ENCODE results near the gene MCCD1. TPM values are rescaled to one million over a fixed set of nuclear protein-coding genes. Genes with fewer than 3 reads are reported as not detected.

MCCD1 gene
- total and polyA plus RNA-seq, 2 of the 13 experiments (the other 11 are each of a cell fraction or from before 2014, with no cell fraction given): 0.15 TPM; not detected in 1

DNA sequence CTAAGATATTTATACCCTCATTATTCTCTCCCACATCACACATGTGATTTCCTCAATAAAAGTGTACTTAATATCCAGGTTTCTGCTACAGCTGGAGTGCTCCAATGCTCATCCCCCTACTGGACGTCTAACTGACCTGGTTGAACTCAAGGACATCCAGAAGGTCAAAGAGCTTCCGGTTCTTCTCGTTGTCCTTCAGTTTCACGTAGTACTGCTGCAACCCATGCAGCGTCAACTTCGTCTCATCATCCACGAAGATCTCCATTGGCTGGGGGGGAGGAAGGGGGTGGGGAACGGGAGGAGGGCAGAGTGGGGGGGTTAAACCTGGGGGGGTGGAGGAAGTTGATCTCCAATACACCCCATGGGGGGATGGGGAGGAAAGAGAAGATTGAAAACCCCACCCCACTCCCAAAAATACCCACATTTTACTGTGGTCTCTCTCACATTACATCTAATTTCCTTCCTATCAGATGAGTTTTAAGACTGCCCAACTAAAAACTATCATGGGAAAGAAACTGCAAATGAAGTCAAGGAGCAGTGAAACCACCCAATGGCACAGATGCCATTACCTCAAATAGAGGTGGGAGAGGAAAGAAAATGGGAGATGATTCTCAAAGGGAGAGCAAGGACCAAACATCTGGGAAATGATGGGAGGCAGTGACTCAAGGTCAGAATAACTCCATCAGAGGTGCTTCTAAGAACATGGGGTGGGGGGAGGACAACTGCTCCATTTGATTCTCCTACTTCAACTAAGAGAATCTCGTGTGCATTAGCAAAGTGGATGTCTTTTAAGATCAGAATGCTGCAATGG is 4.1 kb downstream of the MCCD1 start (continued):
- TF ChIP-seq ZFY (CRISPR knock-in tag; IDR thresholded peaks at IDR 0.05) (no peak), ZNF263 (CRISPR knock-in tag; IDR thresholded peaks at IDR 0.05) (peak; percentile 44; the same call in 1 of the 2 replicates), YY1 (IDR thresholded peaks at IDR 0.05; ENCODE audit: insufficient read depth, insufficient replicate concordance, low read depth, low read length) (no peak), AGO1 (IDR thresholded peaks at IDR 0.05; ENCODE audit: low read depth, low read length, poor library complexity, severe bottlenecking) (no peak), POLR2A (IDR thresholded peaks at IDR 0.05; ENCODE audit: insufficient read depth in 1 of 2, low read depth in 2 of 2, low read length in 2 of 2) (peak in 1 of 2 experiments; percentile 14; a peak in 1 of 4 replicates), FOXC1 (CRISPR knock-in tag; IDR thresholded peaks at IDR 0.05; ENCODE audit: borderline replicate concordance) (no peak), ZNF225 (CRISPR knock-in tag; IDR thresholded peaks at IDR 0.05) (no peak), MEF2D (CRISPR knock-in tag; IDR thresholded peaks at IDR 0.05) (no peak), JDP2 (CRISPR knock-in tag; IDR thresholded peaks at IDR 0.05; ENCODE audit: borderline replicate concordance) (no peak), ZNF550 (CRISPR knock-in tag; IDR thresholded peaks at IDR 0.05; ENCODE audit: borderline replicate concordance) (no peak), ZNF713 (CRISPR knock-in tag; IDR thresholded peaks at IDR 0.05) (no peak), ATM (IDR thresholded peaks at IDR 0.05; ENCODE audit: borderline replicate concordance) (no peak), PAF1 (CRISPR knock-in tag; IDR thresholded peaks at IDR 0.05) (peak; percentile 14; the same call in 1 of the 2 replicates)
- TF ChIP-seq, protein P1, sequence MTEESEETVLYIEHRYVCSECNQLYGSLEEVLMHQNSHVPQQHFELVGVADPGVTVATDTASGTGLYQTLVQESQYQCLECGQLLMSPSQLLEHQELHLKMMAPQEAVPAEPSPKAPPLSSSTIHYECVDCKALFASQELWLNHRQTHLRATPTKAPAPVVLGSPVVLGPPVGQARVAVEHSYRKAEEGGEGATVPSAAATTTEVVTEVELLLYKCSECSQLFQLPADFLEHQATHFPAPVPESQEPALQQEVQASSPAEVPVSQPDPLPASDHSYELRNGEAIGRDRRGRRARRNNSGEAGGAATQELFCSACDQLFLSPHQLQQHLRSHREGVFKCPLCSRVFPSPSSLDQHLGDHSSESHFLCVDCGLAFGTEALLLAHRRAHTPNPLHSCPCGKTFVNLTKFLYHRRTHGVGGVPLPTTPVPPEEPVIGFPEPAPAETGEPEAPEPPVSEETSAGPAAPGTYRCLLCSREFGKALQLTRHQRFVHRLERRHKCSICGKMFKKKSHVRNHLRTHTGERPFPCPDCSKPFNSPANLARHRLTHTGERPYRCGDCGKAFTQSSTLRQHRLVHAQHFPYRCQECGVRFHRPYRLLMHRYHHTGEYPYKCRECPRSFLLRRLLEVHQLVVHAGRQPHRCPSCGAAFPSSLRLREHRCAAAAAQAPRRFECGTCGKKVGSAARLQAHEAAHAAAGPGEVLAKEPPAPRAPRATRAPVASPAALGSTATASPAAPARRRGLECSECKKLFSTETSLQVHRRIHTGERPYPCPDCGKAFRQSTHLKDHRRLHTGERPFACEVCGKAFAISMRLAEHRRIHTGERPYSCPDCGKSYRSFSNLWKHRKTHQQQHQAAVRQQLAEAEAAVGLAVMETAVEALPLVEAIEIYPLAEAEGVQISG (CRISPR knock-in tag; IDR thresholded peaks at IDR 0.05): no peak
- TF ChIP-seq, protein P2, sequence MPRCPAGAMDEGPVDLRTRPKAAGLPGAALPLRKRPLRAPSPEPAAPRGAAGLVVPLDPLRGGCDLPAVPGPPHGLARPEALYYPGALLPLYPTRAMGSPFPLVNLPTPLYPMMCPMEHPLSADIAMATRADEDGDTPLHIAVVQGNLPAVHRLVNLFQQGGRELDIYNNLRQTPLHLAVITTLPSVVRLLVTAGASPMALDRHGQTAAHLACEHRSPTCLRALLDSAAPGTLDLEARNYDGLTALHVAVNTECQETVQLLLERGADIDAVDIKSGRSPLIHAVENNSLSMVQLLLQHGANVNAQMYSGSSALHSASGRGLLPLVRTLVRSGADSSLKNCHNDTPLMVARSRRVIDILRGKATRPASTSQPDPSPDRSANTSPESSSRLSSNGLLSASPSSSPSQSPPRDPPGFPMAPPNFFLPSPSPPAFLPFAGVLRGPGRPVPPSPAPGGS (CRISPR knock-in tag; IDR thresholded peaks at IDR 0.05): no peak
- TF ChIP-seq, protein P3, sequence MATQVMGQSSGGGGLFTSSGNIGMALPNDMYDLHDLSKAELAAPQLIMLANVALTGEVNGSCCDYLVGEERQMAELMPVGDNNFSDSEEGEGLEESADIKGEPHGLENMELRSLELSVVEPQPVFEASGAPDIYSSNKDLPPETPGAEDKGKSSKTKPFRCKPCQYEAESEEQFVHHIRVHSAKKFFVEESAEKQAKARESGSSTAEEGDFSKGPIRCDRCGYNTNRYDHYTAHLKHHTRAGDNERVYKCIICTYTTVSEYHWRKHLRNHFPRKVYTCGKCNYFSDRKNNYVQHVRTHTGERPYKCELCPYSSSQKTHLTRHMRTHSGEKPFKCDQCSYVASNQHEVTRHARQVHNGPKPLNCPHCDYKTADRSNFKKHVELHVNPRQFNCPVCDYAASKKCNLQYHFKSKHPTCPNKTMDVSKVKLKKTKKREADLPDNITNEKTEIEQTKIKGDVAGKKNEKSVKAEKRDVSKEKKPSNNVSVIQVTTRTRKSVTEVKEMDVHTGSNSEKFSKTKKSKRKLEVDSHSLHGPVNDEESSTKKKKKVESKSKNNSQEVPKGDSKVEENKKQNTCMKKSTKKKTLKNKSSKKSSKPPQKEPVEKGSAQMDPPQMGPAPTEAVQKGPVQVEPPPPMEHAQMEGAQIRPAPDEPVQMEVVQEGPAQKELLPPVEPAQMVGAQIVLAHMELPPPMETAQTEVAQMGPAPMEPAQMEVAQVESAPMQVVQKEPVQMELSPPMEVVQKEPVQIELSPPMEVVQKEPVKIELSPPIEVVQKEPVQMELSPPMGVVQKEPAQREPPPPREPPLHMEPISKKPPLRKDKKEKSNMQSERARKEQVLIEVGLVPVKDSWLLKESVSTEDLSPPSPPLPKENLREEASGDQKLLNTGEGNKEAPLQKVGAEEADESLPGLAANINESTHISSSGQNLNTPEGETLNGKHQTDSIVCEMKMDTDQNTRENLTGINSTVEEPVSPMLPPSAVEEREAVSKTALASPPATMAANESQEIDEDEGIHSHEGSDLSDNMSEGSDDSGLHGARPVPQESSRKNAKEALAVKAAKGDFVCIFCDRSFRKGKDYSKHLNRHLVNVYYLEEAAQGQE (IDR thresholded peaks at IDR 0.05; ENCODE audit: borderline replicate concordance in 1 of 2, low read depth in 1 of 2, low read length in 2 of 2): no peak
- TF ChIP-seq, protein P4, sequence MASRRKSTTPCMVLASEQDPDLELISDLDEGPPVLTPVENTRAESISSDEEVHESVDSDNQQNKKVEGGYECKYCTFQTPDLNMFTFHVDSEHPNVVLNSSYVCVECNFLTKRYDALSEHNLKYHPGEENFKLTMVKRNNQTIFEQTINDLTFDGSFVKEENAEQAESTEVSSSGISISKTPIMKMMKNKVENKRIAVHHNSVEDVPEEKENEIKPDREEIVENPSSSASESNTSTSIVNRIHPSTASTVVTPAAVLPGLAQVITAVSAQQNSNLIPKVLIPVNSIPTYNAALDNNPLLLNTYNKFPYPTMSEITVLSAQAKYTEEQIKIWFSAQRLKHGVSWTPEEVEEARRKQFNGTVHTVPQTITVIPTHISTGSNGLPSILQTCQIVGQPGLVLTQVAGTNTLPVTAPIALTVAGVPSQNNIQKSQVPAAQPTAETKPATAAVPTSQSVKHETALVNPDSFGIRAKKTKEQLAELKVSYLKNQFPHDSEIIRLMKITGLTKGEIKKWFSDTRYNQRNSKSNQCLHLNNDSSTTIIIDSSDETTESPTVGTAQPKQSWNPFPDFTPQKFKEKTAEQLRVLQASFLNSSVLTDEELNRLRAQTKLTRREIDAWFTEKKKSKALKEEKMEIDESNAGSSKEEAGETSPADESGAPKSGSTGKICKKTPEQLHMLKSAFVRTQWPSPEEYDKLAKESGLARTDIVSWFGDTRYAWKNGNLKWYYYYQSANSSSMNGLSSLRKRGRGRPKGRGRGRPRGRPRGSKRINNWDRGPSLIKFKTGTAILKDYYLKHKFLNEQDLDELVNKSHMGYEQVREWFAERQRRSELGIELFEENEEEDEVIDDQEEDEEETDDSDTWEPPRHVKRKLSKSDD (CRISPR knock-in tag; IDR thresholded peaks at IDR 0.05; ENCODE audit: low read depth): no peak

Measured in HepG2 (cell line).